Gastroesophageal sphincter (tissue), 3 donors: ENCODE measurements around the gene FZD2.

Experiments
- POLR2A ChIP-seq, 2 donors: fragments of 450-650 bp; IDR thresholded peaks; one replicate each; pipeline ENCODE4 v1.6.1; 2017; ENCODE audit warnings: antibody characterized with exemption in 2 of 2, mild to moderate bottlenecking in 2 of 2, moderate library complexity in 1 of 2
- TF ChIP-seq, protein P1 (sequence below), 4 experiments: fragments of 200-600 bp in 2 of 4; fragments of 450-650 bp in 2 of 4; sonication (generic) in 1 of 4; IDR thresholded peaks; one replicate each; pipeline ENCODE4 v1.5.1; 2017 to 2019; ENCODE audit warnings: antibody characterized with exemption in 4 of 4, mild to moderate bottlenecking in 2 of 4, moderate library complexity in 2 of 4

DNA sequence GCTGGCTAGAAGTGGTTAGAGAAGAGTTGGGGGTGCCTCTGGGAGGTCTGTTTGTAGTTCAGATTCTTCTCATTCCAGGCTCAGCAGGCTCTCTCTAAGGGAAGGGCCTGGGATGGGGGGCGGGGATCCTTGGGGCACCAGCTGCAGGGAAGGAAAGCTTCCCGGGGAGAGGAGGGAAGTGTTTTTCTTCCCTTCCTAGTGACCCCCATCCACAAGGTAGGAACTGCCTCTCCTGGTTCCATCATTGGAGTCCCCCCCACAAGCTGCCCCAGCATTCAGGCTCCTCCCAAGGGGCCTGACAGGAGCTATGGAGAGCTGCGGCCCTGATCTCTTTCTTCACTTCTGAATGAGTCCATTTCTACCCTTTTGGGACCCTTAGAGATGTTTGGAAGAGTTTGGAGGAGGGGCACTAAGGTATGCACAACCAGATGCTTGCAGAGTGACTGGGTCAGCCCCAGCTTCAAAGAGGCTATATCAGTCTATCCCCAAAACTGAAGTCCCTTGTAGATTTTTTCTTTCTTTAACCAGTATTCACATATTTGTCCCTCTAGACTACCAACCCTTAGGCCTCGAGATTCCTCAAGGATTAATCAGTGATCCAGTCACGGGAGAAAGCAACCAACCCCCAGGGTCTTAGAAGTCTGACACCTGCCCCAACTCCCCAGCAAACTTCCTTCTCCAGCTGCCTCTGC, 13.9 kb upstream of the FZD2 start:
- TF ChIP-seq, protein P1, sequence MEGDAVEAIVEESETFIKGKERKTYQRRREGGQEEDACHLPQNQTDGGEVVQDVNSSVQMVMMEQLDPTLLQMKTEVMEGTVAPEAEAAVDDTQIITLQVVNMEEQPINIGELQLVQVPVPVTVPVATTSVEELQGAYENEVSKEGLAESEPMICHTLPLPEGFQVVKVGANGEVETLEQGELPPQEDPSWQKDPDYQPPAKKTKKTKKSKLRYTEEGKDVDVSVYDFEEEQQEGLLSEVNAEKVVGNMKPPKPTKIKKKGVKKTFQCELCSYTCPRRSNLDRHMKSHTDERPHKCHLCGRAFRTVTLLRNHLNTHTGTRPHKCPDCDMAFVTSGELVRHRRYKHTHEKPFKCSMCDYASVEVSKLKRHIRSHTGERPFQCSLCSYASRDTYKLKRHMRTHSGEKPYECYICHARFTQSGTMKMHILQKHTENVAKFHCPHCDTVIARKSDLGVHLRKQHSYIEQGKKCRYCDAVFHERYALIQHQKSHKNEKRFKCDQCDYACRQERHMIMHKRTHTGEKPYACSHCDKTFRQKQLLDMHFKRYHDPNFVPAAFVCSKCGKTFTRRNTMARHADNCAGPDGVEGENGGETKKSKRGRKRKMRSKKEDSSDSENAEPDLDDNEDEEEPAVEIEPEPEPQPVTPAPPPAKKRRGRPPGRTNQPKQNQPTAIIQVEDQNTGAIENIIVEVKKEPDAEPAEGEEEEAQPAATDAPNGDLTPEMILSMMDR (IDR thresholded peaks at IDR 0.05): no peak
- no peak for TF ChIP-seq POLR2A (IDR thresholded peaks at IDR 0.05)
